Stimulated activated CD4-positive, alpha-beta T cell treated with anti-CD3 and anti-CD28 coated beads, Interleukin-4, amount 100 ng/mL, for 48 hours (primary cell): Measurements from ENCODE around the gene TRPC4AP.

Experiments
- DNase-seq, 2 donors: peaks; one replicate each; pipeline ENCODE4 v3.0.0-alpha.2; 2020; ENCODE audit warnings: low read depth in 2 of 2

TRPC4AP gene

GRCh38 chr20:35001596-35002362 is 90.8 kb downstream of the TRPC4AP start:
- DNase-seq: peak in 1 of 2 donors; percentile 9

GRCh38 chr20:35000922-35001595 is 91.5 kb downstream of the TRPC4AP start:
- no peak for DNase-seq

- no peak for DNase-seq
Measured at GRCh38 chr20:35000311-35000921, 92.2 kb downstream of the TRPC4AP start.

GRCh38 chr20:34999782-35000181 is 92.8 kb downstream of the TRPC4AP start:
- no peak for DNase-seq

- no peak for DNase-seq
Measured at GRCh38 chr20:34999021-34999451, 93.6 kb downstream of the TRPC4AP start.

GRCh38 chr20:34998331-34998950 is 94.2 kb downstream of the TRPC4AP start:
- no peak for DNase-seq

GRCh38 chr20:34997774-34998173 is 94.8 kb downstream of the TRPC4AP start:
- no peak for DNase-seq

- DNase-seq: no peak
Measured at GRCh38 chr20:34997131-34997561, 95.5 kb downstream of the TRPC4AP start.

GRCh38 chr20:34996243-34997028 is 96.2 kb downstream of the TRPC4AP start:
- DNase-seq: no peak

- no peak for DNase-seq
Measured at GRCh38 chr20:34995696-34996095, 96.9 kb downstream of the TRPC4AP start.

GRCh38 chr20:34995192-34995591 is 97.4 kb downstream of the TRPC4AP start:
- DNase-seq: no peak

GRCh38 chr20:34994509-34995131 is 98.0 kb downstream of the TRPC4AP start:
- no peak for DNase-seq

GRCh38 chr20:34993941-34994508 is 98.6 kb downstream of the TRPC4AP start:
- DNase-seq: no peak

- DNase-seq: no peak
Measured at GRCh38 chr20:34992751-34993417, 99.7 kb downstream of the TRPC4AP start.

- DNase-seq: no peak
Measured at GRCh38 chr20:34990661-34991214, 101.9 kb downstream of the TRPC4AP start.

GRCh38 chr20:34990231-34990630 is 102.4 kb downstream of the TRPC4AP start:
- no peak for DNase-seq

- DNase-seq: no peak
Measured at GRCh38 chr20:34989670-34990069, 102.9 kb downstream of the TRPC4AP start.

- DNase-seq: no peak
Measured at GRCh38 chr20:34989118-34989517, 103.5 kb downstream of the TRPC4AP start.

GRCh38 chr20:34988191-34988540 is 104.4 kb downstream of the TRPC4AP start:
- DNase-seq: no peak
